PFSK-1 (cell line): ENCODE data around the gene RAC2.

Experiments
- FOXP2 ChIP-seq: optimal IDR thresholded peaks from 2 replicates; pipeline ENCODE3; 2011; ENCODE audit warnings: borderline replicate concordance, control low read depth, inconsistent platforms; ENCODE audit not compliant: insufficient read depth; ENCODE audit errors: extremely low read length, extremely low read depth
- POLR2AphosphoS5 ChIP-seq: IDR thresholded peaks from 2 replicates; pipeline ENCODE4 v1.6.1; 2012; ENCODE audit warnings: low read depth, mild to moderate bottlenecking, control low read depth, low read length, moderate library complexity
- SIN3A ChIP-seq: IDR thresholded peaks from 2 replicates; pipeline ENCODE4 v1.6.1; 2012; ENCODE audit warnings: mild to moderate bottlenecking, low read length, moderate library complexity, borderline replicate concordance; ENCODE audit not compliant: insufficient read depth
- TAF1 ChIP-seq: IDR thresholded peaks from 2 replicates; pipeline ENCODE4 v1.6.1; 2012; ENCODE audit warnings: low read length, control low read depth, borderline replicate concordance; ENCODE audit not compliant: insufficient read depth
- TF ChIP-seq, protein P1 (sequence below), 2 experiments: IDR thresholded peaks; 2 replicates each; pipeline versions ENCODE4 v1.6.1 to v1.8.0; 2011 to 2012; ENCODE audit warnings: low read depth in 2 of 2, low read length in 2 of 2, control low read depth in 1 of 2, inconsistent platforms in 1 of 2, mild to moderate bottlenecking in 1 of 2, moderate library complexity in 1 of 2; ENCODE audit not compliant: insufficient read depth in 1 of 2

RAC2 gene

DNA sequence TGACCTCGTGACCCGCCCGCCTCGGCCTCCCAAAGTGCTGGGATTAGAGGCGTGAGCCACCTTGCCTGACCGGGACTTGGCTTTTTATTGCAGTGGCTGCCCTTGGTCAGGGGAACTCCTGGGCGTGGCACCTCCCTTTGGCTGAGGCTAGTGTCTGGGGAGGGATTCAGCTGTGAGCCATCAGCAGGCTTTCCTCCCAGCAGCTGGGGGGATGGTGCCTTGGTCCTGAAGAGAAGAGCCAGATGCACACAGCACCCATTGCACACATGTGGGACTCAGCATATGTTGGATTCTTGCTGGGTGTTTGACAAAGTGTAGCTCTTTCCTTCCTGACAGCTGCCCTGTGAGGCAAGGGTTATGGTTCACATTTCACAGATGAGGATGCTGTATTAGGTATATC lies 46.7 kb upstream of the RAC2 start:
- TF ChIP-seq FOXP2 (no peak), SIN3A (no peak), TAF1 (no peak)

DNA sequence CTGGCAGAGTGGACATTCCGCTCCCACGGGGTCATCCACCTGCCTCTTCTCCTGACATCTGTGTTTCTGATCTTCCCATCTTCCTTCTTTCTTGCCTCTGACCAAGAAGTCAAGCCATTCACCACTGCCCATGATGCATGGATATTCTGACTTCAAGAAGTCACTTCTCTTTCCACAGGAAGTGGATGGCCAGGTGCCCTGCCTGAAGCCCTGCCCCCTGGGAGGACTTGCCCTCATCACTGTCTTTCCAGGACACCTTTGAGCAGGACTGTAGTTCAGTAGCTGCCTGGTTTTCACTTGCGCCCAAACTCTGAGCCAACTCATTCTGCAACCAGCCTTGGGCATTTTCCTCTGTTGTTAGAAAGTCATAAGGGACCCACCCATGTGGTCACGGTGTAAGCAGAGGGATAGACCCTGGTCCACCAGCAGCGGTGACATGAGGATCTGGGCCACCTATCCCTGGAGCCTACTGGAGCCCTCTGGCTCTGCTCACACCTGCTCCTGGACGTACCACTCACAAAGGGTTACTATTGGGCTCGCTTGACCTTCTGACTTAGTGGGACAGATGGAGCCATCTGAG lies 45.2 kb upstream of the RAC2 start:
- TF ChIP-seq, protein P1, sequence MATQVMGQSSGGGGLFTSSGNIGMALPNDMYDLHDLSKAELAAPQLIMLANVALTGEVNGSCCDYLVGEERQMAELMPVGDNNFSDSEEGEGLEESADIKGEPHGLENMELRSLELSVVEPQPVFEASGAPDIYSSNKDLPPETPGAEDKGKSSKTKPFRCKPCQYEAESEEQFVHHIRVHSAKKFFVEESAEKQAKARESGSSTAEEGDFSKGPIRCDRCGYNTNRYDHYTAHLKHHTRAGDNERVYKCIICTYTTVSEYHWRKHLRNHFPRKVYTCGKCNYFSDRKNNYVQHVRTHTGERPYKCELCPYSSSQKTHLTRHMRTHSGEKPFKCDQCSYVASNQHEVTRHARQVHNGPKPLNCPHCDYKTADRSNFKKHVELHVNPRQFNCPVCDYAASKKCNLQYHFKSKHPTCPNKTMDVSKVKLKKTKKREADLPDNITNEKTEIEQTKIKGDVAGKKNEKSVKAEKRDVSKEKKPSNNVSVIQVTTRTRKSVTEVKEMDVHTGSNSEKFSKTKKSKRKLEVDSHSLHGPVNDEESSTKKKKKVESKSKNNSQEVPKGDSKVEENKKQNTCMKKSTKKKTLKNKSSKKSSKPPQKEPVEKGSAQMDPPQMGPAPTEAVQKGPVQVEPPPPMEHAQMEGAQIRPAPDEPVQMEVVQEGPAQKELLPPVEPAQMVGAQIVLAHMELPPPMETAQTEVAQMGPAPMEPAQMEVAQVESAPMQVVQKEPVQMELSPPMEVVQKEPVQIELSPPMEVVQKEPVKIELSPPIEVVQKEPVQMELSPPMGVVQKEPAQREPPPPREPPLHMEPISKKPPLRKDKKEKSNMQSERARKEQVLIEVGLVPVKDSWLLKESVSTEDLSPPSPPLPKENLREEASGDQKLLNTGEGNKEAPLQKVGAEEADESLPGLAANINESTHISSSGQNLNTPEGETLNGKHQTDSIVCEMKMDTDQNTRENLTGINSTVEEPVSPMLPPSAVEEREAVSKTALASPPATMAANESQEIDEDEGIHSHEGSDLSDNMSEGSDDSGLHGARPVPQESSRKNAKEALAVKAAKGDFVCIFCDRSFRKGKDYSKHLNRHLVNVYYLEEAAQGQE (IDR thresholded peaks at IDR 0.05; ENCODE audit: insufficient read depth in 1 of 2, low read depth in 2 of 2, low read length in 2 of 2): no peak
- TF ChIP-seq TAF1 (no peak), POLR2AphosphoS5 (no peak), SIN3A (no peak), FOXP2 (no peak)

DNA sequence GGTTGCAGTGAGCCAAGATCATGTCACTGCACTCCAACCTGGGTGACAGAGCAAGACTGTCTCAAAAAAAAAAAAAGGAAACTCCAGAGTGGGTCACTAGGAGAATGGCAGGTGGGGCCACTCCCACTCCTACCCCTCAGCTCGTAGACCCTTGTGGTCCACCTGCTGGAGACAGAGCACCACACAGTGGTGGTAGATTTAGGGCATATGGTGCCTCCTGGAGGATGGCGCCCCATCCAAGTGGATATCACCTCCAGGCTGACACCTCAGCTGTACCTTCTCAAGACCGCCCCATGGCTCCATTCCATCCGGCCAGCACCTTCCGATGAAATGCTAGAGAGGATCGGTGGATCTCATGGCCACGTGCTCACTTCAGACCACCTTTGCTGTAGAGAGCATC lies 44.5 kb upstream of the RAC2 start:
- TF ChIP-seq FOXP2 (no peak), POLR2AphosphoS5 (no peak), SIN3A (no peak), TAF1 (no peak)
- TF ChIP-seq, protein P1 (IDR thresholded peaks at IDR 0.05; ENCODE audit: insufficient read depth in 1 of 2, low read depth in 2 of 2, low read length in 2 of 2): no peak

DNA sequence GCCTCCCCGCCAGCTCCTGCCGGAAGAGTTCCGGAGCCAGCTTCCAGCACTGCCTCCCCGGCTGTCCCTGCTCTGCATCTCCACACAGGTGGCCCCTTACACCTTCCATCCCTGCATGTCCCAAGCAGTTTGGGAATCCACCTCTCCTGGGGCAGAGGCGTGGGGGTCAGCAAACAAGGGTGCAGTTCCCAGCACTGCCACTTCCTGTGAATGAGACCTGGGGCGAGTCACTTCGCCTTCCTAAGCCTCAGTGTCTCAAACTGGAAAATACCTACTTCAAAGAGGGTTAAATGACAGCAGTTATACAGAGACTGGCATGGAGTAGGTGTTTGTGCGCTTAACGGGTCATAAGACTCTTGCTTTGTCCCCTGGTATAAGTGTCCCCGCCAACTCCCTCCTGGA lies 43.5 kb upstream of the RAC2 start:
- no peak for TF ChIP-seq POLR2AphosphoS5
- TF ChIP-seq, protein P1 (IDR thresholded peaks at IDR 0.05; ENCODE audit: insufficient read depth in 1 of 2, low read depth in 2 of 2, low read length in 2 of 2): no peak
- no peak for TF ChIP-seq SIN3A
- TF ChIP-seq TAF1: no peak
- no peak for TF ChIP-seq FOXP2

DNA sequence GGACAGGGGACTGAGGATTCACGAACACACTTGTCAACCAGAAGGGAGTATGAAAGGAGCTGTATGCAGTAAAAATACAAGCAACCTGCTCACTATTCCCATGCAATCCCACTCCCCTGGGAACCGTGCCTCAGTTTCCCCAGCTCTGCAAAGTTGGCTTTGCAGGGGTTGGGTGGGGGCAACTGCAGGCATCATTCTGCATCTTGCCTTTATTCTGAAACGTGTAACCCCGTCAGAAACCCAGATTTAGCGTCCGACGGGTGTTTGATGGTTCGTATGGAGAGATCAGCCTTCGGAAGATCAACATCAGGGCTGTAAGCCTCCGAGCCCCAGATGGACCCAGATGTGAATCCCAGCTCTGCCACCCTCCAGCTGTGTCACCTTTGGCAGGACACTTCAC lies 41.9 kb upstream of the RAC2 start:
- no peak for TF ChIP-seq FOXP2
- no peak for TF ChIP-seq POLR2AphosphoS5
- TF ChIP-seq TAF1: no peak
- TF ChIP-seq, protein P1 (IDR thresholded peaks at IDR 0.05; ENCODE audit: insufficient read depth in 1 of 2, low read depth in 2 of 2, low read length in 2 of 2): no peak
